ENCODE measurements around the gene REM2.

DNA sequence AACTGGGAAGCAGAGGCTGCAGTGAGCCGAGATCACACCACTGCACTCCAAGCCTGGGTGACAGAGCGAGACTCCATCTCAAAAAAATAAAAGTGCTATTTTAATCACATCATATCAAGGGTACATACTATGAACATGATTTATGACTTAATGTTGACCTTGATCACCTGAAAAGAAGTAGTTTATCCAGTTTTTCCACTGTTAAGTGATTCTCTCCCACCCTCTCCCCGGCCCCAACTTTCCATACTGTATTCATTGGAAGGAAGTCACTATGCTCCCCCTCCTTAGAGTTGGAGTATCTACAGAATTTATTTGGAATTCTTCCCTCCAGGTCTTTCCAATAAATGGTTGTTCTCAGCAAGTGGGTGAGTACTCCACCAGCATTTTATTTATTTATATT is 49.1 kb downstream of the REM2 start:
- TF ChIP-seq, protein P1, sequence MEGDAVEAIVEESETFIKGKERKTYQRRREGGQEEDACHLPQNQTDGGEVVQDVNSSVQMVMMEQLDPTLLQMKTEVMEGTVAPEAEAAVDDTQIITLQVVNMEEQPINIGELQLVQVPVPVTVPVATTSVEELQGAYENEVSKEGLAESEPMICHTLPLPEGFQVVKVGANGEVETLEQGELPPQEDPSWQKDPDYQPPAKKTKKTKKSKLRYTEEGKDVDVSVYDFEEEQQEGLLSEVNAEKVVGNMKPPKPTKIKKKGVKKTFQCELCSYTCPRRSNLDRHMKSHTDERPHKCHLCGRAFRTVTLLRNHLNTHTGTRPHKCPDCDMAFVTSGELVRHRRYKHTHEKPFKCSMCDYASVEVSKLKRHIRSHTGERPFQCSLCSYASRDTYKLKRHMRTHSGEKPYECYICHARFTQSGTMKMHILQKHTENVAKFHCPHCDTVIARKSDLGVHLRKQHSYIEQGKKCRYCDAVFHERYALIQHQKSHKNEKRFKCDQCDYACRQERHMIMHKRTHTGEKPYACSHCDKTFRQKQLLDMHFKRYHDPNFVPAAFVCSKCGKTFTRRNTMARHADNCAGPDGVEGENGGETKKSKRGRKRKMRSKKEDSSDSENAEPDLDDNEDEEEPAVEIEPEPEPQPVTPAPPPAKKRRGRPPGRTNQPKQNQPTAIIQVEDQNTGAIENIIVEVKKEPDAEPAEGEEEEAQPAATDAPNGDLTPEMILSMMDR (conservative IDR thresholded peaks at IDR 0.05; ENCODE audit: low read length): no peak
- TF ChIP-seq EZH2phosphoT487 (IDR thresholded peaks at IDR 0.05; ENCODE audit: borderline replicate concordance, low read depth, low read length): no peak

Measured in OCI-LY7 (cell line).